ENCODE results near the gene CERS6.
"Not testable (repeated sequence)": the region's sequence is repeated elsewhere in the genome, so short reads cannot be mapped to it uniquely, and the experiment has no call there.

Gene CERS6

GRCh38 chr2:168649562-168649961 is 193.5 kb downstream of the CERS6 start:
- no peak for DNase-seq

DNA sequence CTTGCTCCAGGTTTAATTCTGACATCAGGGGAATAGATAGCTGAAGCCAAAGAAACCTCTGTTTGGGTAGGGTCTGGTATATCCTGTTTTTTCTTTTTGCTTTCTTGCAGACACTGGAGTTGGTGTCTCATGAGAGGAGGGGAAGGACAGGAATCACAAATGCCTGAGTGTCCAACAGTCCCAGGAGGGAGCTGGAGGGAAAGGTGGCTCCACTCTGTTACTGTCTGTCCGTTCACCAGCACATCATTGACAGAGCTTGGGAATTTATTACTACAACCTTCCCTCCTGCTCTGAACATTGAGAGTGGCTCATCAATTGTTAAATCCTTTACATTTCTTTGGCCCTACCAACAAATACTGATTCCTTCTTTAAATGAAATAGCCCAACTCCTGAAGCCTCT is 194.1 kb downstream of the CERS6 start:
- no peak for DNase-seq

GRCh38 chr2:168650781-168651180 is 194.7 kb downstream of the CERS6 start:
- DNase-seq: no peak

DNA sequence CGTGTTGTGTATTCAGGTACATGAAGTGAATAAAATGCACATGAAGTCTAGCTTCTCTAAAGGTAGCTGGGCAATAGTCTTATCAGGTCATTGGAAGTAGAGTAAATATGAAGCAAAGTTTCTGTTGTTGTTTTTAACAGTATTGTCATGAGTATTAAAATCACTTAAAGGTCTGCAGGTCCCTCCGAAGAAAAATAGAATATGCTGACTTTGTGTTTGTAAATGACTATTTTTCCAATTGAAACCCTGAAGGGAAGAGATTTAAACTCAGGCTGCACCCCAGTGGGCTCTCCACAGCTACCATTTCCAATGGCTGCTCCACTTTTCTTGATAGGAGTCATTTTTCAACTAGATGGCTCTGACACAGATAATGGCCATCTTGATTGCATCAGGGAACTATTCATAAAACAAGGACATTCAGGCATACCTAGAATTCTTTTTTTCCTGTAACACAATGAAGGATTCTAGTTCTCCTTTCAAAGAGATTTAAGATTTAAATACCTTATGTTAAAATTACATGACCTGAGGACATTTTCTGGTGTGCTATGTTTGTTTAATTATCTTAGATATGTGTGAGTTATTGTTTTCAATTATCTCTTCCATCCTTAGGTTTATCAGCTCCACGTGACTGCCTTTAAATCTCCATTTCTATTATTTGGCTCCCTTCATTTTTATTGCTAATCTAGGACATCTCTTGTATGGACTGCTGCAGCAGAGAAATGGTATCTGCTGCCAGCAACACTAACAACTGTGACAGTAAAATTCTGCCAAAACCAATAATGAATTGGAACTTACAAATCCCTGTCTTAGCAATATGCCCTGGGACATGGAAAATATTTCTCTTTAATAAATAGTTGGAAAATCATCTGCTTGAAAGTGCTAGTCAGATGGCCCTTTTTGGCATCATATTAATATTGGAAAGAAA is 197.2 kb downstream of the CERS6 start:
- no peak for DNase-seq

DNA sequence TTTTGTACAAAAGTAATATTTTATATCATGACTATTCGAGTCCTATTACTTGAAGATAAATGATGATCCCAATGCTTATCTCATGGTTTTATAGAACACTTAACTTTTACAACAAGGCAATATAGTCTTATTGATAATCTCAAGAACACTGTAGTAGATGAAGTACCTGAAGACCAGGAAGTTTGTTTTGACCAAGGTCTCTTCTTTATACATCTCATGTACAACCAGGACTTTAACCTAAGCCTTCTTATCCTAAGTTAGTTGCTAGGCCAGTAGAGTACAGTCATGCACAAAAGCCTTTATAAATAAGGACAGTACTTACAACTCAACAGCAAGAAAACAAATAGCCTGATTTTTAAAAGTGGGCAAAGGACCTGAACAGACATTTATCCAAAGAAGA is 198.6 kb downstream of the CERS6 start:
- no peak for DNase-seq

- no peak for DNase-seq
Observed at GRCh38 chr2:168655207-168655606, 199.1 kb downstream of the CERS6 start.

DNA sequence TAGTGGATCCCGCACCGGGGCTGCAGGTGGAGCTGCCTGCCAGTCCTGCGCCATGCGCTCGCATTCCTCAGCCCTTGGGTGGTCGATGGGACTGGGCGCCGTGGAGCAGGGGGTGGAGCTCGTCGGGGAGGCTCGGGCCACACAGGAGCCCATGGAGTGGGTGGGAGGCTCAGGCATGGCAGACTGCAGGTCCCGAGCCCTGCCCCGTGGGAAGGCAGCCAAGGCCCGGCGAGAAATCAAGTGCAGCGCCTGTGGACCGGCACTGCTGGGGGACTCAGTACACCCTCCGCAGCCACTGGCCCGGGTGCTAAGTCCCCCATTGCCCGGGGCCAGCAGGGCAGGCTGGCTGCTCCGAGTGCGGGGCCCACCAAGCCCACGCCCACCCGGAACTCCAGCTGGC is 201.3 kb downstream of the CERS6 start:
- not testable (repeated sequence) for DNase-seq

DNA sequence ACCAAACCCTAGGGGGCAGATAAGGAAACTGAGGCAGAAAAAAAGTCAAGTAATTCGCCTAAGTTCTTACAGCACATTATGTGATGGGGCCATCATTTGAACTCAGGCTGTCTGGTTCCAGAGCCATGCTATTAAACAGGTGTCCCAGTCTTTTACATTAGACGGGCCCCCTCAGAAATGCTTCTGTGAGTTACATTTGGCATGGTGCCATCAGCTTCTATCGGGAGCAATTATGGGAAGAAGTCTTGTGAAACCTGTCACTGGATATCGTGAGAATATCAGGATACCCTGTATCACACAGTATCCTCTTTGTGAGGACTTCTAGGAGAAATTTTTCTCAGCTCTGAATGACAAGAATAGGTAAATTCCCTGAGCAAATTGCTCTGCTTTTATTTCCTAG is 202.6 kb downstream of the CERS6 start:
- no peak for DNase-seq

DNA sequence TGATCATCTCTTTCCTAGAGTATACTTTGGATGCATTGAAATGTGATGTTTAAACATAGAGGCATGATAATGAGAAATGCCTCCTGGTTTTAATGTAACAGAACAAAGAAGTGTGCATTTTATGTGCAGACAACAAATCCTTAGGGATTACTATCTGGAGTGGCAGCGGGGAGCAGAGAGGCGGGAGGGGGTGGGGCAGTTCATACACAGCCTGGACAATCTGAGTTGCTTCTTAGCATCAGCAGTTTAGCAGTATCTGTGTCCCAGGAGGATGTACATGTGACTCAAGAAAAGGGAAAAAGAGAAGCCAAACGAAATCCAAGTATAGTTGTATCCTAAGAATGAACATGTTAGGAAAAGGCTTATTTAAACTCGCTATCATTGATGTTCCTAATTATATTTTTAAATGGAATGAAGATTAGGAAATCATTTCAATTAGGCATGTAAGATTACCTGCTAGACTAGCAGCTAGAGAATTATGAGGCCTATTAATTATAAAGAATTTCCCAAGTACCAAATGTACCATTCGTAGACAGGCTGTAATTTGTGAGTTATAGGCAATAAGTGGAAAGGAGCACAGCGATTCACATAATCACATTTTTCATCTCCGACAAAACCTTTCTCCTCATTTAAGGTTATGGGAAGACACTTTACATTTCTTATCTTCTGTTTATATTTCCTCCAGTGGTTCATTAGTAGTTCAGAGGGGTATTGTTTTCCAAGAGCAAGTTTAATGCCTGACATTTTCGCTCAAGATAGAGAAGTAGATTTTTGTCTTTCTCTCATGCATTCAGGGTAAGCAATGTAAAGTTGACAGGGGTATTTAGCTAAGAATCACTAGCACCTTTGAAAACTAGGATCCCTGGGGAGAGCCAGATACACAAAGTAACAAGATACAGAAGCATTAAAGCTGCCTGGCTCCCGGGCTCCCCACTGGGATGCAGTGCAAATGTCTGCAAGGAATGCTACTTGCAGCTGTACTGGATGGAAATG is 205.1 kb downstream of the CERS6 start:
- no peak for DNase-seq

- no peak for DNase-seq
Observed at GRCh38 chr2:168661863-168662256, 205.8 kb downstream of the CERS6 start.

GRCh38 chr2:168662651-168663208 is 206.7 kb downstream of the CERS6 start:
- no peak for DNase-seq

GRCh38 chr2:168663993-168664392 is 207.9 kb downstream of the CERS6 start:
- DNase-seq: no peak

DNA sequence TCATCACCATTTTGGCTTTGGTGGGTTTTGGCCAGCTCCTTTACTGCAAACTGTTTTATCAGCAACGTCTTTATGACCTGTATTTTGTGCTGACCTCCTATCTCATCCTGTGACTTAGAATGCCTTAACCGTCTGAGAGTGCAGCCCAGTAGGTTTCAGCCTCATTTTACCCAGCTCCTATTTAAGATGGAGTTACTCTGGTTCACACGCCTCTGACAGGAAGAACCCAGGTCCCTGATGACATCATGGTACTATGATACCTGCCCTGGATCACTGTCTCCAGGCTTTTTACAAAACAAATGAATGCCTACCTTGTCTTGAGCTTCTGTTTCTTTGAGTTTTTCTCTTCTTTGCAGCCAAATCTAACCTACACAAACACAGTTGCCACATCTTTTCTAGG is 208.6 kb downstream of the CERS6 start:
- not testable (repeated sequence) for DNase-seq

DNA sequence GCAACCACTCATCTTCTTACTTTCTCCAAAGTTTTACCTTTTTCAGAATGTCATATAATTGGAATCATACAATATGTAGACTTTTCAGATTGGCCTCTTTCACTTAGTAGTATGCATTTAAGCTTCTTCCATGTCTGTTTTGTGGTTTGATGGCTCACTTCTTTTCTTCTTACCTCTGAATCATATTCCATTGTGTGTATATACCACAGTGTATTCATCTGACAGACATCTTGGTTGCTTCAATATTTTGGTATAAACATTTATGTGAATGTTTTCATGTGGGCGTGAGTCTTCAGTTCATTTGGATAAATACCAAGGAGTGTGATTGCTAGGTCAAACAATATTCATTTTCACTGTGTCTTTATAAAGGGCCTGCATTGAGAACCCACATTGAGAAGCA is 210.3 kb downstream of the CERS6 start:
- no peak for DNase-seq

GRCh38 chr2:168667156-168667555 is 211.1 kb downstream of the CERS6 start:
- DNase-seq: no peak

- DNase-seq: no peak
Observed at GRCh38 chr2:168669151-168669550, 213.1 kb downstream of the CERS6 start.

DNA sequence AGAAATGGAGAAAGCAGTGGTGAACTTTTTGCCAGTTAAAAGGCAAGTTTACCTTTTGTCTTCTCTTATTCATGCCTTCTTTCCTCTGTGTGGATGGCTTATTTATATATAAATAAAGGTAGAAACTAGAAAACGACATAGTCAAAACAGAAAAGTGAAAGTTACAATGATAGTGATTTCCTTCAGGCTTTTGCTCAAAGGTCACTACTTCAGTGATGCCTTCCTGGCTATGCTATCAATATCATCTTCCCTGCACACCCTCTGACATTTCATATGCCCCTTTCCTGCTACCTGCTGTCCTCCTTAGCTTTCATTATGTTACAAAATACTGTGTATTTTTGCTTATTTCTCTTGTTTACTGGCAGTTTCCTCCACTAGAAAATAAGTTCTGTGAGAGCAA is 214.4 kb downstream of the CERS6 start:
- no peak for DNase-seq

DNA sequence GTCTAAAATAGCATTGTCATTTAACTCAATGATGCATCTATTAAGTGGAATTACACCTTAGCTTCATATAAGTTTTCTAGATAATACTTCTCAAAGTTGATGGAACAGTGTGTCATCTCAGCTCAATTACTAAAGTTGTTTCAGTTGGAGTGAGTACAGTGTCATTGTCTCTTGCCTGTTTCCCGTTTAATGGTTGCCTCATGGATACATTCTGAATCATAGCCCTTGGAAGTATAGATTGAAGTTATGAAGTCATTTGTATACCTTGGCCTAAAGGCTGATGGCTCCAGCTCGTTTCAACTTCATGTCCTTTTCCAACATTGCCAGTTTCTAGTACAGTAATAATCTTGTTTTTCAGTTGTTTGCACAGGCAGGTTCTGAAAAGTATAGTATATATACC is 215.9 kb downstream of the CERS6 start:
- no peak for DNase-seq

GRCh38 chr2:168673265-168674189 is 217.5 kb downstream of the CERS6 start:
- DNase-seq: no peak

DNA sequence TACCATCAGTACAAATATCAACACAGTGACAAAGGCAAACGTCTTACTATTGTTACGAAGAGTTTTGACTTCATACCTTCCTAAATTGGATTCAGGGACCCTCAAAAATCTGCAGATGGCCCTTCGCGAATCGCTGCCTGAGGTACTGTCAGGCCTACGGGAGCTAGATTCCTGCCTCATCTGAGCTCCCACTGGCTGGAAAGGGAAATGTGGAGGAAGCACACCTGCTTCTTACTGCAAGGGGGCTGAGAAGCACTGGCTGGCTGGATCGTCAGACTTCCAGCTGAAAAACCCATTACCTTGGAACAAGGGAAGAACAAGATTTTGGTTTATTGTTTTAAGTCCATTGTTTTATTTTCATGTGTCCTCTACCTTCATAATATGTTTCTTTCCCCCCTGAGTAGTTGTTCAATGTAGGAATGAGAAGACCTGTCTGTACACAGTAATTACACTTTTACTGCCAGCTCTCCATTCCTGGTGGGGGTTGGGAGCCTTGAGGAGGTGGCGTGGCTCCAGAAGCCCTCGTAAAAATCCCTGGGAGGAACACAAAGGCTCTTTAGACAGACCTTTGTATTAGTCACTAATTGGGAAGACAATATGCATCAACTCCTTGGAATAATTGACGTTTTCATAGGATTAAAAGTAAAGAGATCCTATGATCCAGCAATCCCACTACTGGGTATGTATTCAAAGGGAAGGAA is 222.2 kb downstream of the CERS6 start:
- no peak for DNase-seq

DNA sequence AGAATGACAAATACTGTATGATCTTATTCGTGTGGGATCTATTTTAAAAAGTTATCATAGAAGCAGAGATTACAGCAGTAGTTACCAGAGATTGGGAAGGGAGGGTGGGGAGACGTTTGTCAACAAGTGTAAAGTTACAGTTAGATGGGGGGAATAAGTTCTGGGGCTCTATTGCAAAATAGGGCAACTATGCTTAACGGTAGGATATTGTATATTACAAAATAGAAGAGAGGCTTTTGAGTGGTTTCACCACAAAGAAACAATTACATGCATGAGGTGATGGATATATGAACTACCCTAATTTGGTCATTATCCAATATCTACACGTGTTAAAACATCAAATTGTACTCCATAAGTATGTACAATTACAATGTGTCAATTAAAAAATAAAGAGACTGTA is 223.0 kb downstream of the CERS6 start:
- DNase-seq: no peak

Measured in stimulated activated naive CD4-positive, alpha-beta T cell (primary cell).